ENCODE results near the gene NLE1.
"Not testable (repeated sequence)": the region's sequence is repeated elsewhere in the genome, so short reads cannot be mapped to it uniquely, and the experiment has no call there.

NLE1 gene

GRCh38 chr17:35101725-35102124 is 40.4 kb downstream of the NLE1 start:
- H3K4me3 Mint-ChIP-seq = no peak overlapping the region
- H3K27me3 Mint-ChIP-seq (ENCODE audit: low read depth) = no peaks in the 10 kb centered on the region
- peaks cover 40% of the 10 kb centered on the region for H3K36me3 Mint-ChIP-seq (ENCODE audit: low read depth)
- H3K4me1 Mint-ChIP-seq = no peaks in the 10 kb centered on the region
- H3K9me3 Mint-ChIP-seq = no peaks in the 10 kb centered on the region
- TF ChIP-seq, protein P1, sequence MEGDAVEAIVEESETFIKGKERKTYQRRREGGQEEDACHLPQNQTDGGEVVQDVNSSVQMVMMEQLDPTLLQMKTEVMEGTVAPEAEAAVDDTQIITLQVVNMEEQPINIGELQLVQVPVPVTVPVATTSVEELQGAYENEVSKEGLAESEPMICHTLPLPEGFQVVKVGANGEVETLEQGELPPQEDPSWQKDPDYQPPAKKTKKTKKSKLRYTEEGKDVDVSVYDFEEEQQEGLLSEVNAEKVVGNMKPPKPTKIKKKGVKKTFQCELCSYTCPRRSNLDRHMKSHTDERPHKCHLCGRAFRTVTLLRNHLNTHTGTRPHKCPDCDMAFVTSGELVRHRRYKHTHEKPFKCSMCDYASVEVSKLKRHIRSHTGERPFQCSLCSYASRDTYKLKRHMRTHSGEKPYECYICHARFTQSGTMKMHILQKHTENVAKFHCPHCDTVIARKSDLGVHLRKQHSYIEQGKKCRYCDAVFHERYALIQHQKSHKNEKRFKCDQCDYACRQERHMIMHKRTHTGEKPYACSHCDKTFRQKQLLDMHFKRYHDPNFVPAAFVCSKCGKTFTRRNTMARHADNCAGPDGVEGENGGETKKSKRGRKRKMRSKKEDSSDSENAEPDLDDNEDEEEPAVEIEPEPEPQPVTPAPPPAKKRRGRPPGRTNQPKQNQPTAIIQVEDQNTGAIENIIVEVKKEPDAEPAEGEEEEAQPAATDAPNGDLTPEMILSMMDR (IDR thresholded peaks at IDR 0.05; ENCODE audit: unreplicated experiment in 3 of 3) = no peak
- H3K27ac Mint-ChIP-seq = no peak overlapping the region

DNA sequence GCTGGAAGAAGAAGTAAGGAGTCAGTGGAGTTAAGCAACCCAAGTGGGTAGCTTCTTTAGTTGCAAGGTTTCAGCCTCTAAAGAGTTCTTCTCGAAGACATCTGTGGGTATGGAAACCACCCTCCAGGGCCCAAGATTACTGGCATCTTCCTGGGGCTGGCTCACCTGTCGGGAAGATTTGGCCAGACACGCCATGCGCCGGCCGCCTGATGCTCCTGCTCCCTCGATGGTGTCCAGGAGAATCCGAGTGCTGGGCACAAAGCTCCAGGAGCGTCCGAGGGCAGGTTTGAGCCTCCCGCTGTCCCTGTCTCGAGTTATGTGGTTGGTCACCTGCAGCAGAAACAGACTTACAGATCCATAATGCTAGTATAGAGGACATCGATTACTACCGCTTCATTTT is 41.1 kb downstream of the NLE1 start:
- Mint-ChIP-seq H3K36me3 (ENCODE audit: low read depth) (peaks cover 33% of the 10 kb centered on the region), H3K9me3 (no peaks in the 10 kb centered on the region), H3K27ac (no peak overlapping the region), H3K4me1 (no peaks in the 10 kb centered on the region), H3K4me3 (no peak overlapping the region), H3K27me3 (ENCODE audit: low read depth) (no peaks in the 10 kb centered on the region)
- TF ChIP-seq, protein P1 (IDR thresholded peaks at IDR 0.05; ENCODE audit: unreplicated experiment in 3 of 3) = no peak

GRCh38 chr17:35099908-35100307 is 42.2 kb downstream of the NLE1 start:
- Mint-ChIP-seq H3K27me3 (ENCODE audit: low read depth) (no peaks in the 10 kb centered on the region), H3K36me3 (ENCODE audit: low read depth) (peaks cover 22% of the 10 kb centered on the region), H3K27ac (peak overlapping the region in 1 of 3 experiments; percentile 94), H3K9me3 (no peaks in the 10 kb centered on the region), H3K4me1 (no peaks in the 10 kb centered on the region), H3K4me3 (no peak overlapping the region)
- TF ChIP-seq, protein P1 (IDR thresholded peaks at IDR 0.05; ENCODE audit: unreplicated experiment in 3 of 3) = no peak

DNA sequence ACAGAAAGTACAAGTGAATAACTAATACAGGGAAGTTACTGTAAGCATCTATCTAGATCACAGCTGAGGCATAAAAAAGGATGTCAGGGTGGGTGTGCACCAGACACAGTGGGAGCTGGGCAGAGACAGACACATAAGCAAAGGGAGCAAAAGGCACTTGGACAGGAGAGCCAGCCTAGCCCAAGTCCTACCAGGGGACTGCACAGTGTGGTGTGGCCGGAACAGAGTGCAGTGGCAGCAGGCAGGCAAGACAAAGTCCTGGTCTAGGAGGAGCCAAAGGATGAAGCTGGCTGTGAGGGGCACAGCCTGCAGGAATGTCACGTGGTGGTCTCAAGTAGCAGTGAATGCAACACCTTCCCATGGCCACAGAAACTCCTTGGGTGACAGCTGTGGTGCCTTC is 44.3 kb downstream of the NLE1 start:
- Mint-ChIP-seq H3K4me1 (no peaks in the 10 kb centered on the region), H3K9me3 (no peaks in the 10 kb centered on the region), H3K27me3 (ENCODE audit: low read depth) (no peaks in the 10 kb centered on the region), H3K36me3 (ENCODE audit: low read depth) (peaks cover 16% of the 10 kb centered on the region), H3K4me3 (no peak overlapping the region), H3K27ac (peak overlapping the region in 1 of 3 experiments; percentile 49)
- TF ChIP-seq, protein P1 (IDR thresholded peaks at IDR 0.05; ENCODE audit: unreplicated experiment in 3 of 3) = no peak

GRCh38 chr17:35095741-35096140 is 46.4 kb downstream of the NLE1 start:
- Mint-ChIP-seq H3K4me3 (no peak overlapping the region), H3K4me1 (peaks cover 4% of the 10 kb centered on the region), H3K9me3 (no peaks in the 10 kb centered on the region), H3K27ac (no peak overlapping the region), H3K27me3 (ENCODE audit: low read depth) (peaks cover 4% of the 10 kb centered on the region), H3K36me3 (ENCODE audit: low read depth) (peaks cover 8% of the 10 kb centered on the region)
- TF ChIP-seq, protein P1 (IDR thresholded peaks at IDR 0.05; ENCODE audit: unreplicated experiment in 3 of 3) = no peak

GRCh38 chr17:35094902-35095301 is 47.2 kb downstream of the NLE1 start:
- TF ChIP-seq, protein P1 (IDR thresholded peaks at IDR 0.05; ENCODE audit: unreplicated experiment in 3 of 3) = no peak
- H3K36me3 Mint-ChIP-seq (ENCODE audit: low read depth) = peaks cover 4% of the 10 kb centered on the region
- H3K27ac Mint-ChIP-seq = no peak overlapping the region
- H3K27me3 Mint-ChIP-seq (ENCODE audit: low read depth) = peaks cover 4% of the 10 kb centered on the region
- no peaks in the 10 kb centered on the region for H3K9me3 Mint-ChIP-seq
- no peak overlapping the region for H3K4me3 Mint-ChIP-seq
- H3K4me1 Mint-ChIP-seq = peaks cover 4% of the 10 kb centered on the region

- not testable (repeated sequence) for H3K27me3 Mint-ChIP-seq (ENCODE audit: low read depth); H3K36me3 Mint-ChIP-seq (ENCODE audit: low read depth); H3K9me3 Mint-ChIP-seq
- Mint-ChIP-seq H3K4me1 (peaks cover 16% of the 10 kb centered on the region), H3K27ac (peak overlapping the region in 2 of 3 experiments; percentile 43 to 86), H3K4me3 (peak overlapping the region; percentile 38 to 85 (median 82))
Measured at GRCh38 chr17:35090707-35091106, 51.4 kb downstream of the NLE1 start.

Measured in nephron (organoid).